GM19193 (cell line): ENCODE data around the gene VTI1B.
"Not testable (repeated sequence)": the region's sequence is repeated elsewhere in the genome, so short reads cannot be mapped to it uniquely, and the experiment has no call there.

Experiments
- POLR2A ChIP-seq: IDR thresholded peaks from 4 replicates; pipeline ENCODE4 v1.6.1; 2011; ENCODE audit not compliant: insufficient read depth, insufficient read length; ENCODE audit errors: extremely low read depth

The VTI1B gene, protein sequence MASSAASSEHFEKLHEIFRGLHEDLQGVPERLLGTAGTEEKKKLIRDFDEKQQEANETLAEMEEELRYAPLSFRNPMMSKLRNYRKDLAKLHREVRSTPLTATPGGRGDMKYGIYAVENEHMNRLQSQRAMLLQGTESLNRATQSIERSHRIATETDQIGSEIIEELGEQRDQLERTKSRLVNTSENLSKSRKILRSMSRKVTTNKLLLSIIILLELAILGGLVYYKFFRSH

GRCh38 chr14:67674480-67675218 is at the start of gene VTI1B:
VTI1B (minus strand) TSS chr14:67674632; CDS start chr14:67674489, 143 bp downstream.
- TF ChIP-seq POLR2A: peak; percentile 87

- TF ChIP-seq POLR2A: no peak
These were observed 47.9 kb upstream of the VTI1B start for GRCh38 chr14:67722293-67722692.

DNA sequence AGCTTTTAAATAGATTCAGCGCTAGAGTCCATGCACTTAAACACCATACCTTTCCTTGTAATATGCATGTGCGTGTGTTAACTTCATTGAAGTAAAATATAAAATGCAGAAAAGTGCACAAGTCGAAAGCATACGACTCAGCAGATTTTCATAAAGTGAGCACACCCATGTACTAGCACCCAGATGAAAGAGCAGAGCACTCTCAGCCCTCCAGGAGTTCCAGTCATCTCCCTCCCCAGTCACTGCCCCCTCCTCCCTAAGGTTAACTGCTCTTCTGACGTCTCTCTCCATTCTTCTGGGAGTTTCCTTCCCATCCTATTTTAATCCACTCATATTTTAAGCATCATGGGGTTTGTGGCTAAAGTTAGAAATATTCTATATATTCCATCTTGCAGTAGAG is 47.4 kb upstream of the VTI1B start:
- no peak for TF ChIP-seq POLR2A

GRCh38 chr14:67719866-67720265 is 45.4 kb upstream of the VTI1B start:
- TF ChIP-seq POLR2A: no peak

DNA sequence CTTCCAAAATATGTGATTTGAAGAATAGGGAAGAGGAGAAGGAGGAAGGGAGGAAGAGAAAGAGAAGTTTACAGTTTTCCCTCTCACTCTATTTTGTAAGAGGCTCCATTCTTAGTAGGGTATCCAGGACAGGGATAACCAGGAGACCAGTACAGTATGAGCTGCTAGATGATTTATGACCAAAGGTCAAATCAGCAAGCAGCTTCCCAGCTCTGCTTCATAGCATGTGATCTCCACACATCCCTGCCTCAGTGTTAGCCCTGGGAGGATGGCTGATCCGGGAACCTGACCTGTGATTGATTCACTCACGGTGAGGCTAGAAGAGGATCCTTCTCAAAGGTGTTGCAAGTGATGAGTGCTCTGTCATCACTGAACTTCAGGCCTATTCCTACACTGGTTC is 43.8 kb upstream of the VTI1B start:
- no peak for TF ChIP-seq POLR2A

- TF ChIP-seq POLR2A: no peak
These were observed 42.6 kb upstream of the VTI1B start for GRCh38 chr14:67717048-67717447.

GRCh38 chr14:67710209-67710608 is 35.8 kb upstream of the VTI1B start:
- TF ChIP-seq POLR2A: no peak

- TF ChIP-seq POLR2A: no peak
These were observed 30.8 kb upstream of the VTI1B start for GRCh38 chr14:67705211-67705610.

DNA sequence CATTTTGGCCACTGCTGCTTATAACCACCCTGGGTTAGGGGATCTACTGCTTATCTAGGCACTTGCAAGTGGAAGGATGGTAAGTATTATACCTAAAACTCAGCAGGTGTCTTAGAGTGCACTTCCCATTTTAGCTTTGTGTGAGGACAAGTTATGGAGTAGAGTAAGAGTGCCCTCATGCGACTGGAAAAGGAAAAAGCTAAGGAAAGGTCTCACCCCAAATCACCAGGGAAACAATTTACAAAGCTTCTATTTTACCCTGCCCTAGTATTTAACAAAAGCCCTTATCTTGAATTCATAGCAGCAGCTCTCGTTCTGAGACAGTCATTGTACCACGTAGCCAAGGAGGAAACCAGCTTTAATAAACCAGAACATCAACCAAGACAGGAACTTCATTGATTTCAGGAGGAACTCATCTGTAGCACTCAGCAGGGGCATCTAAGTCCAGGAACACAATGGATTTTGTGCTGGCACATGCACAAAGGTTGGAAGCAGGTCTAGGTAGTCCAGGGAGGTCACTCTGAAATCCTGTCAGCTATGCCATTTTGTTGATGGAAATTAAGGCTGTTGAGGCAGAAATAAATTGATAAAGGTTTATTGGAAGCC is 30.2 kb upstream of the VTI1B start:
- no peak for TF ChIP-seq POLR2A

GRCh38 chr14:67703997-67704396 is 29.6 kb upstream of the VTI1B start:
- no peak for TF ChIP-seq POLR2A

- TF ChIP-seq POLR2A: not testable (repeated sequence)
These were observed 27.1 kb upstream of the VTI1B start, which contains the start of gene RDH12 for GRCh38 chr14:67701492-67701891. RDH12 (plus strand) TSS chr14:67701886; CDS start chr14:67722643, 20,757 bp downstream.

DNA sequence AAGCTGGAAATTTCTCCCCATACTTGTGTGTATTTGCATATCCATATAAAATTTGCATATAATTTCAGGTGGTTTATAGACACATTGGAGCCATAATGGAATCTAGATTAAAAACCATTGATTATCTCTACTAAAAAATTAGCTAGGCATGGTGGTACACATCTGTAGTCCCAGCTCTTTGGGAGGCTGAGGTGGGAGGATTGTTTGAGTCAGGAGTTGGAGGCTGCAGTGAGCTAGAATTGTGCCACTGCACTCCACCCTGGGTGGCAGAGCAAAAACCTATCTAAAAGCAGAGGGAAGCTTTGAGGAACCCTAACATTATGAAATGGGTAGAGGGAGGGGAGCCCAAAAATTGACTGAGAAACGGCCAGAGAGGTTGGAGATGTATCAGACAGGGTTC is 23.7 kb upstream of the VTI1B start:
- no peak for TF ChIP-seq POLR2A

- no peak for TF ChIP-seq POLR2A
These were observed 22.6 kb upstream of the VTI1B start for GRCh38 chr14:67697006-67697405.

GRCh38 chr14:67695394-67695949 is 21.0 kb upstream of the VTI1B start, which contains the start of gene RDH11:
RDH11 (minus strand) TSS chr14:67695764; CDS start chr14:67695703, 61 bp downstream.
- TF ChIP-seq POLR2A: peak; percentile 91

DNA sequence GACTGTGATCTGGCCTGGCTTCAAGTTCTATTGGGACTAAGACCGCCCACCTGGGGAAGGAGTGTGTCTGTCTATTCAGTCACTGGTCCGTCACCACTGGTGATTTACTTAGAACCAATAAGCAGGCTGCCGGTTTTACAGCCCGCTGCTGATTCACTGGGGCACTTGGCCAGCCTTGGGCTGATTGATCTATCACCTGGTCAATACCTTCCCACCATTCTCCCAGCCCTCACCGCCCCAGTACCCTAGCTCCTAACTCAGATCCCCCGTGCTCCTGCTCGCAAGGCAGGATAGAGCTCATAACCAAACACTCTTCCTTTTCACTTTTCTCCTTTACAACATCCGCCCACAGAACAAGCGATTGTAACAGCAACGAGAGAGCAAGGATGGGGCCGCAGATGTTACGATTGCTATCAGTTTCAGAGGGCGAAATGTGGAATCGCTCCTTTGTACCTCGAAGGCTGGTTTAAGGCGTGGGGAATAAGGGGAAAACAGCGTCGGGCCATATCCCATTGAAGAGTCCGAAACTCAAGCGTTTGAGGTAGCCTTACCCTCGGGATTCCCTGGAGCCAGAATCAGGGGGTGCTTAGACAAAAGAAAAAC is 20.5 kb upstream of the VTI1B start:
- peak; percentile 53 for TF ChIP-seq POLR2A
